ENCODE data around the gene CFAP299.

CFAP299 gene

DNA sequence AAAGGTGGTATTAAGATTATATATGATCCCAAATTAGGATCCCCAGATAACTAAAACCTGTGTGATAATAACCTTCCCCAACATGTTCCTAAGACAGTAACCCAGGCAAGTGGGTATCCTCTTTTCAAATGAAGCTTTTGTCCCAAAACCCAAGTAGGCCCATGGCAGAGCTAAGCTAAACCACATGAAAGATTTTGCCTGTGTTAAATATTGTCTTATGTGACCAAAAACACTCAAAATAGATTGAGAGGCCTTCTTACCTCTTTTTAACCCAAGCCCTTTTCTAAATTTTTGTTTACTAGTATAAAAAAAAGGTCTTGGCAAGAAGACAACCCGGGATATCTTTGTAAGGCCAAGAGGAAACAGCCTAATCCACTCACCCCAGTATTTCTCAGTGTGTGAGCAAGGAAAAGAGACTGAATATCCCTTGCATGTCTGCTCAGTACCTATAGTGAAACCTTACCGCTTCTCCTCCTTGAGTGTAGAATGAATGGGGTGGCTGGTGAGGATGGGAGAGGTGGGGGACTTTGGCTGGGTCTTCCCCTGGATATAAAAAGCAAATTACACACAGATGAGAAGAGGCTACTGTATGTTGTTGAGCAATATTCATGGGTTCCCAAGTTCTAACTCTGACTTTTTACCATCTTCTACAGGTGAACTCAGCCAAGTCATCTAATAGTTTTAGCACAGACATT is 506.2 kb downstream of the CFAP299 start:
- TF ChIP-seq TCF12 (IDR thresholded peaks at IDR 0.05; ENCODE audit: low read depth) = no peak
- no peak for TF ChIP-seq TEAD4 (IDR thresholded peaks at IDR 0.05)
- TF ChIP-seq NFIC (IDR thresholded peaks at IDR 0.05) = no peak

DNA sequence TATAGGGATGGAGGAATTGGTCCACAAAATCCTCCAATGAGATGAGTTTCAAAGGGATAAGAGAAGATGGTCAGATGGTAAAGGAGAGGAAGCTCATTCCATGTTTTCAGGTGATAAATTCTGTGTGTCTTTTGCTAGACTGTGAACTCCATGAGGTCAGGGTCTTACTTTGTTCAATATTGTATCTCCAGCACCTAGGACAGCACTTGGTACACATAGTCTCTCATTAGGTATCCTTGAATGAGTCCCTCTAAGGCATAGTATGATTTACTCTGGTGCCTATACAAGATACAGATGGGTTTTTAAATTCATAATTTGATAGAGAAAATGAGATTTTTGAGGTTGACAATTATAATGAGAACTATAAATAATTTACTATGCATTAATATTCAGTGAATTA is 510.7 kb downstream of the CFAP299 start:
- TF ChIP-seq NFIC (IDR thresholded peaks at IDR 0.05) (no peak), CREB1 (IDR thresholded peaks at IDR 0.05; ENCODE audit: low read depth) (no peak)
- TF ChIP-seq, protein P1, sequence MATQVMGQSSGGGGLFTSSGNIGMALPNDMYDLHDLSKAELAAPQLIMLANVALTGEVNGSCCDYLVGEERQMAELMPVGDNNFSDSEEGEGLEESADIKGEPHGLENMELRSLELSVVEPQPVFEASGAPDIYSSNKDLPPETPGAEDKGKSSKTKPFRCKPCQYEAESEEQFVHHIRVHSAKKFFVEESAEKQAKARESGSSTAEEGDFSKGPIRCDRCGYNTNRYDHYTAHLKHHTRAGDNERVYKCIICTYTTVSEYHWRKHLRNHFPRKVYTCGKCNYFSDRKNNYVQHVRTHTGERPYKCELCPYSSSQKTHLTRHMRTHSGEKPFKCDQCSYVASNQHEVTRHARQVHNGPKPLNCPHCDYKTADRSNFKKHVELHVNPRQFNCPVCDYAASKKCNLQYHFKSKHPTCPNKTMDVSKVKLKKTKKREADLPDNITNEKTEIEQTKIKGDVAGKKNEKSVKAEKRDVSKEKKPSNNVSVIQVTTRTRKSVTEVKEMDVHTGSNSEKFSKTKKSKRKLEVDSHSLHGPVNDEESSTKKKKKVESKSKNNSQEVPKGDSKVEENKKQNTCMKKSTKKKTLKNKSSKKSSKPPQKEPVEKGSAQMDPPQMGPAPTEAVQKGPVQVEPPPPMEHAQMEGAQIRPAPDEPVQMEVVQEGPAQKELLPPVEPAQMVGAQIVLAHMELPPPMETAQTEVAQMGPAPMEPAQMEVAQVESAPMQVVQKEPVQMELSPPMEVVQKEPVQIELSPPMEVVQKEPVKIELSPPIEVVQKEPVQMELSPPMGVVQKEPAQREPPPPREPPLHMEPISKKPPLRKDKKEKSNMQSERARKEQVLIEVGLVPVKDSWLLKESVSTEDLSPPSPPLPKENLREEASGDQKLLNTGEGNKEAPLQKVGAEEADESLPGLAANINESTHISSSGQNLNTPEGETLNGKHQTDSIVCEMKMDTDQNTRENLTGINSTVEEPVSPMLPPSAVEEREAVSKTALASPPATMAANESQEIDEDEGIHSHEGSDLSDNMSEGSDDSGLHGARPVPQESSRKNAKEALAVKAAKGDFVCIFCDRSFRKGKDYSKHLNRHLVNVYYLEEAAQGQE (IDR thresholded peaks at IDR 0.05; ENCODE audit: low read depth) = peak; percentile 65
- TF ChIP-seq, protein P2, sequence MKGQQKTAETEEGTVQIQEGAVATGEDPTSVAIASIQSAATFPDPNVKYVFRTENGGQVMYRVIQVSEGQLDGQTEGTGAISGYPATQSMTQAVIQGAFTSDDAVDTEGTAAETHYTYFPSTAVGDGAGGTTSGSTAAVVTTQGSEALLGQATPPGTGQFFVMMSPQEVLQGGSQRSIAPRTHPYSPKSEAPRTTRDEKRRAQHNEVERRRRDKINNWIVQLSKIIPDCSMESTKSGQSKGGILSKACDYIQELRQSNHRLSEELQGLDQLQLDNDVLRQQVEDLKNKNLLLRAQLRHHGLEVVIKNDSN (IDR thresholded peaks at IDR 0.05) = no peak

DNA sequence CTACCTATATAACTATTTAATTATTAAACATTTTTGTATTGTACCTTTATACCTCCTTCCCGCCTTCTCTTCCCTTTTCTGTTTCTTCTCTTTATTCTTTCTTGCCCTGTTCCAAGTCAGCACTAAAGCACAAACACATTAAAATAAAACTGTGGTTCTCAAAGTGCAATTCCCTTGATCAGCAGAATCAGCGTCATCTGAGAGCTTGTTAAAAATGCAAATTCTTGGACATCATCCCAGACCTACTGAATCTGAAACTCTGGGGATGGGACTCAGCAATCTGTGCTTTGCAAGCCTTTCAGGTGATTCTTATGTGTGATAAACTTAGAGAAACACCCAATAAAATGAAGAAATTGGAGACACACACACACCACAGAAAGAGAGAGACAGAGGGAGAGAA is 516.5 kb downstream of the CFAP299 start:
- TF ChIP-seq NFIC (IDR thresholded peaks at IDR 0.05) (no peak), EP300 (IDR thresholded peaks at IDR 0.05; ENCODE audit: borderline replicate concordance) (no peak), EGR1 (IDR thresholded peaks at IDR 0.05) (no peak), ZBTB7A (IDR thresholded peaks at IDR 0.05; ENCODE audit: low read depth) (no peak), CEBPB (IDR thresholded peaks at IDR 0.05) (no peak)
- TF ChIP-seq, protein P1 (IDR thresholded peaks at IDR 0.05; ENCODE audit: low read depth) = no peak

DNA sequence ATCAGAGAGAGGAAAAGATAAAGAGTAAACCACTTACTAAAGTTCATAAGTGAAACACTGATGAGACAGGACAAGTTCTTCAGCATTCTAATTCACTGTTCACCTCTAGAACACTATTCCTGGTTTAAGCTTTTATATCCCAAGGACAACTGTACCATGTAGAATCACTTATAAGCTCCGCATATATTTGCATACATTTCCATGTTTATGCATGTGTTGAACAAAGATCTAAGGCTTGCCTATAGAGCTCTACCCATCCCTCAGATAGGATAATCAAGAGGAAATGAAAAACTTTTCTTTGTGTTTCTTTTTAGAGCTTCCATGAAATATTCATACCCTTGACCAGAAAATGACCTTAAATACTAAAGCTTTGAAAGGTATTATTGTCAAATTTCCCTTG is 538.0 kb downstream of the CFAP299 start:
- TF ChIP-seq EGR1 (IDR thresholded peaks at IDR 0.05) (no peak), YY1 (IDR thresholded peaks at IDR 0.05; ENCODE audit: low read depth) (no peak), FOXM1 (IDR thresholded peaks at IDR 0.05; ENCODE audit: borderline replicate concordance, low read depth) (no peak), CREB1 (IDR thresholded peaks at IDR 0.05; ENCODE audit: low read depth) (no peak), TAF1 (IDR thresholded peaks at IDR 0.05; ENCODE audit: low read depth) (no peak), CEBPB (IDR thresholded peaks at IDR 0.05) (no peak), EP300 (IDR thresholded peaks at IDR 0.05; ENCODE audit: borderline replicate concordance) (no peak), RAD21 (IDR thresholded peaks at IDR 0.05; ENCODE audit: low read depth) (no peak), NFIC (IDR thresholded peaks at IDR 0.05) (no peak), TEAD4 (IDR thresholded peaks at IDR 0.05) (no peak), TCF12 (IDR thresholded peaks at IDR 0.05; ENCODE audit: low read depth) (no peak), ZBTB7A (IDR thresholded peaks at IDR 0.05; ENCODE audit: low read depth) (no peak)
- TF ChIP-seq, protein P2 (IDR thresholded peaks at IDR 0.05) = no peak
- TF ChIP-seq, protein P1 (IDR thresholded peaks at IDR 0.05; ENCODE audit: low read depth) = no peak
- TF ChIP-seq, protein P3, sequence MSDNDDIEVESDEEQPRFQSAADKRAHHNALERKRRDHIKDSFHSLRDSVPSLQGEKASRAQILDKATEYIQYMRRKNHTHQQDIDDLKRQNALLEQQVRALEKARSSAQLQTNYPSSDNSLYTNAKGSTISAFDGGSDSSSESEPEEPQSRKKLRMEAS (IDR thresholded peaks at IDR 0.05) = no peak

DNA sequence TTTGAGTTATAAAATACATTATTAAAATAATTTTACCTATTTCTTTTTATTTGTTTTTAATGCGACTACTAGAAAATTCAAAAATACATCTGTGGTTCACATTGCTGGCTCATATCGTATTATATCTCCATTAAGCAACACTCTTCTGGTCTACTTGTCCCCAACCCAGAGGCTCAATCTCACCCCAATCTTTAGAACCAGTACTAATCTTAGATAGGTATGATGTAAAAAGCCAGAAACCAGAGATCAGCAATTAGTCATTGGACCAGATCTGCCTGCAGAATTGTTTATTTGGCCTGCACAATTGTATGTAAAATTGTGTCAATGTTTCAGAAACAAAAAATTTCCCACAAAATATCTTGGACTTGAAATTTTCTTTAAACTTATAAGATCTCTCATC is 539.4 kb downstream of the CFAP299 start:
- TF ChIP-seq RAD21 (IDR thresholded peaks at IDR 0.05; ENCODE audit: low read depth) (no peak), TAF1 (IDR thresholded peaks at IDR 0.05; ENCODE audit: low read depth) (no peak)
- TF ChIP-seq, protein P1 (IDR thresholded peaks at IDR 0.05; ENCODE audit: low read depth) = no peak
- TF ChIP-seq, protein P3 (IDR thresholded peaks at IDR 0.05) = no peak

All from Ishikawa (cell line).